Measurements from ENCODE around the gene SLC26A9. TPM values are rescaled to one million over a fixed set of nuclear protein-coding genes. Genes with fewer than 3 reads are reported as not detected.

SLC26A9 gene
- total RNA-seq, 6 experiments from 2014 or later = 0.09 TPM; not detected in 5

DNA sequence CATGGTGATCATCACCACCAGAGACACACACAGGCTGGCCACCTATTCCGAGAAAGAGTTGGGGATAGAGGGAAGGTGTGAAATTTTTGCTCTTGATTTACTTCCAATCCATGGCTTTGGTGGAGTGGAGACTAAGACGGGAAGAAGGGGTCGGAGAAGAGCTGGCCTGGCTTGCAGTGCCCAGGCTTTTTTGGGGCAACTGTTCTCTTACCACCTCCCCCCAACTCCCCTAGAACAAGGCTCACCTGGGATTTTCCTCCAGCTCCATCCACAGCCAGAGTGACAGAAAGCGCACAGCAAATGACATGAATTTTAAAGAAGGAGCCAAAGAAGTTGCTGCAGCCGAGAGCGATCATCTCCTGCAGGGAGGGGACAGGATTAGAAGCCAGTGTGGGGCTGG is 16.0 kb downstream of the SLC26A9 start:
- H3K36me3 ChIP-seq = no peaks in the 10 kb centered on the region
- no peak for TF ChIP-seq POLR2A (IDR thresholded peaks at IDR 0.05)
- TF ChIP-seq, protein P1, sequence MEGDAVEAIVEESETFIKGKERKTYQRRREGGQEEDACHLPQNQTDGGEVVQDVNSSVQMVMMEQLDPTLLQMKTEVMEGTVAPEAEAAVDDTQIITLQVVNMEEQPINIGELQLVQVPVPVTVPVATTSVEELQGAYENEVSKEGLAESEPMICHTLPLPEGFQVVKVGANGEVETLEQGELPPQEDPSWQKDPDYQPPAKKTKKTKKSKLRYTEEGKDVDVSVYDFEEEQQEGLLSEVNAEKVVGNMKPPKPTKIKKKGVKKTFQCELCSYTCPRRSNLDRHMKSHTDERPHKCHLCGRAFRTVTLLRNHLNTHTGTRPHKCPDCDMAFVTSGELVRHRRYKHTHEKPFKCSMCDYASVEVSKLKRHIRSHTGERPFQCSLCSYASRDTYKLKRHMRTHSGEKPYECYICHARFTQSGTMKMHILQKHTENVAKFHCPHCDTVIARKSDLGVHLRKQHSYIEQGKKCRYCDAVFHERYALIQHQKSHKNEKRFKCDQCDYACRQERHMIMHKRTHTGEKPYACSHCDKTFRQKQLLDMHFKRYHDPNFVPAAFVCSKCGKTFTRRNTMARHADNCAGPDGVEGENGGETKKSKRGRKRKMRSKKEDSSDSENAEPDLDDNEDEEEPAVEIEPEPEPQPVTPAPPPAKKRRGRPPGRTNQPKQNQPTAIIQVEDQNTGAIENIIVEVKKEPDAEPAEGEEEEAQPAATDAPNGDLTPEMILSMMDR (IDR thresholded peaks at IDR 0.05) = no peak
- ATAC-seq (no peak), DNase-seq (peak in 1 of 3 donors; percentile 7)
- no peaks in the 10 kb centered on the region for H3K9me3 ChIP-seq
- H3K27ac ChIP-seq = no peak overlapping the region
- H3K27me3 ChIP-seq = no peaks in the 10 kb centered on the region
- intact Hi-C loops (cut with DNase I) = loop anchor here in 1 of 2 donors (5.0 to 10.0 kb wide), 2 partner anchors 50 to 178 kb away; no protein-coding TSS in a partner anchor
- no peaks in the 10 kb centered on the region for H3K4me1 ChIP-seq
- 82% methylated on average over 4 of the region's 6 CpGs for WGBS (ENCODE audit: insufficient coverage, low coverage, low lambda C conversion rate, missing lambda C conversion rate)
- H3K4me3 ChIP-seq = no peak overlapping the region

DNA sequence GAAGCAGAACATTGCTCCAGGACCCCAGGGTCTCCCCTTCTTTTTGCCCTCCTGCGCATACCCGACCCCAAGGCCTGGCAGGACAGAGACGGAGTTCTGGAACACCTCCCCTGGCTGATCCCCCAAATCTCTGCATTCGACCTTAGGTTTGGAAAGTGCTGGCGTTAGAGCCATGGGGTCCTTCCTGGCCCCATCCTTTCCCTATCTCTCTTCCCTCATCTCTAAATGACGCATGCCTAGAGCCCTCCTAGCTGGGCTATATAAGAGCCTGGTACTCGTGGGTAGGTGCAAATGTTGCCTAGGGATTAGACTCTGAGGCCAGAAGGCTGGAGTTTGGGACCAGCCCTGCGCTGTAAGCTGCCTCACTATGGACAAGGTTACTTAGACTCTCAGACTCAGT is 16.6 kb downstream of the SLC26A9 start:
- H3K27me3 ChIP-seq = no peaks in the 10 kb centered on the region
- no peaks in the 10 kb centered on the region for H3K36me3 ChIP-seq
- peak in 1 of 3 donors; percentile 0 for DNase-seq
- ATAC-seq = no peak
- 80% methylated on average over 2 of the region's 8 CpGs for WGBS (ENCODE audit: insufficient coverage, low coverage, low lambda C conversion rate, missing lambda C conversion rate)
- no peak for TF ChIP-seq POLR2A (IDR thresholded peaks at IDR 0.05)
- TF ChIP-seq, protein P1 (IDR thresholded peaks at IDR 0.05) = no peak
- H3K27ac ChIP-seq = no peak overlapping the region
- H3K9me3 ChIP-seq = no peaks in the 10 kb centered on the region
- intact Hi-C loops (cut with DNase I) = loop anchor here in 1 of 2 donors (5.0 to 10.0 kb wide), 2 partner anchors 51 to 178 kb away; no protein-coding TSS in a partner anchor
- H3K4me1 ChIP-seq = no peaks in the 10 kb centered on the region
- H3K4me3 ChIP-seq = no peak overlapping the region

DNA sequence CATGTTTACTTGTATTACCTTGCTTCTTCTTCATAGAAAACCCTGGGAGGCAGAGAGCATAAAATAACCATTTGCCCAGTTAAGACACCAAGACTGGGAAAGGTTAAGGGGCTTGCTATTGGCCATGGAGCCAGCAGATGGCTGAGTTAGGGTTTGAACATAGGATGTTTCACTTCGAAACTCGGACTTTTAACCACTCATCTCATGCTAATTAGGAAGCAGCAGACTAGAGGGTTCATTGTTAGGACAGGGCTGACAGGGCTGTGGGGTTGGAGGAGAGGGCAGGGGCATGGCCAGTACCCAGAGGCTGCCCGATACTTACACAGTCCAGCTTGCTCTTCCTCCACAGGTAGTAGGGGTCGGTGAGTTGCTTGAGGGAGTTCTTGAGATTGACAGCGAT is 17.0 kb downstream of the SLC26A9 start:
- intact Hi-C loops (cut with DNase I) = loop anchor here in 1 of 2 donors (5.0 to 10.0 kb wide), 2 partner anchors 51 to 179 kb away; no protein-coding TSS in a partner anchor
- peak in 1 of 3 donors; percentile 0 for DNase-seq
- Histone ChIP-seq H3K4me3 (no peak overlapping the region), H3K4me1 (no peaks in the 10 kb centered on the region), H3K27ac (no peak overlapping the region), H3K36me3 (no peaks in the 10 kb centered on the region), H3K9me3 (no peaks in the 10 kb centered on the region), H3K27me3 (no peaks in the 10 kb centered on the region)
- TF ChIP-seq POLR2A (IDR thresholded peaks at IDR 0.05) = no peak
- TF ChIP-seq, protein P1 (IDR thresholded peaks at IDR 0.05) = no peak
- no peak for ATAC-seq
- 54% methylated on average over 2 of the region's 5 CpGs for WGBS (ENCODE audit: insufficient coverage, low coverage, low lambda C conversion rate, missing lambda C conversion rate)

DNA sequence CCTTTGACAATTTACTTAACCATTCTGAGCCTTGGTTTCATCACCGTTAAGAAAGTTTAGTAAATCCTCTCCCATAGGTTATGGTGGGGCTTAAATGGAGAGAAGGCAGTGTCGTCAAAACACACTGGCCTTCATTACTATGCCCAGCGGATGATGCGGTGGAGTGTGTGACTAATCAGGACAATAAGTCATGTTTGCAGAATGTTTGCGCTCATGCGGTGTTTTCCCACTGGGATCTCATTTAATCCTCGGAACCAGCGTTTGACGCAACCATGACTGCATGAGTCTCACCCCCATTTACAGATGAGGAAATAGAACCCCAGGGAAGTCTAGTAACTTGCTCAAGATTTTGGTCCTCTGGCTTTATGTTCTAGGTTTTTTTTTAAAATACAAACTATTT is 17.5 kb downstream of the SLC26A9 start:
- 69% methylated on average over 7 of the region's 9 CpGs for WGBS (ENCODE audit: insufficient coverage, low coverage, low lambda C conversion rate, missing lambda C conversion rate)
- no peak for DNase-seq
- TF ChIP-seq, protein P1 (IDR thresholded peaks at IDR 0.05) = no peak
- no peak for TF ChIP-seq POLR2A (IDR thresholded peaks at IDR 0.05)
- H3K27me3 ChIP-seq = no peaks in the 10 kb centered on the region
- no peak for ATAC-seq
- H3K27ac ChIP-seq = no peak overlapping the region
- H3K4me1 ChIP-seq = no peaks in the 10 kb centered on the region
- intact Hi-C loops (cut with DNase I) = loop anchor here in 1 of 2 donors (5.0 to 10.0 kb wide), 2 partner anchors 52 to 179 kb away; no protein-coding TSS in a partner anchor
- no peaks in the 10 kb centered on the region for H3K9me3 ChIP-seq
- no peak overlapping the region for H3K4me3 ChIP-seq
- H3K36me3 ChIP-seq = no peaks in the 10 kb centered on the region

DNA sequence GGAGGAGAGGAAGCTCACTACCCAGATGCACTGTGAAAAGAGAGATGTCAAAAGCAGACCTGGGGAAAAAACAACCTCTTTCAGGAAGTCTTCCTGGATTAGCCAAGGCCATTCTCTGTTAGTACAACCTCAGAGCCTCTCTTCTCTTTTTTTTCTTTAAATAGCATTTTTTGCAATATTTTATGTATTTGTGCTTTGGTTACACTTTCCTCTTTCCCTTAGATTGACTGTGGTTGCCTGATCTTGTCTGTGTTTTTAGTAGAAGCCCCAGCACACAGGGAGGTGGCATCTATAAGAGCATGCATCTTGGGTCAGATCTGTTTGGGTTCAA is 18.8 kb downstream of the SLC26A9 start:
- ATAC-seq (no peak), DNase-seq (no peak)
- H3K27ac ChIP-seq = no peak overlapping the region

More for the DNA sequence above, 18.8 kb downstream of the SLC26A9 start:
- no peak overlapping the region for H3K4me3 ChIP-seq
- H3K9me3 ChIP-seq = no peaks in the 10 kb centered on the region
- H3K36me3 ChIP-seq = no peaks in the 10 kb centered on the region
- H3K27me3 ChIP-seq = no peaks in the 10 kb centered on the region
- no peaks in the 10 kb centered on the region for H3K4me1 ChIP-seq
- intact Hi-C loops (cut with DNase I) = loop anchor here in 1 of 2 donors (10.0 kb wide), 1 partner anchor 180 kb away; no protein-coding TSS in a partner anchor
- TF ChIP-seq, protein P1 (IDR thresholded peaks at IDR 0.05) = no peak
- TF ChIP-seq POLR2A (IDR thresholded peaks at IDR 0.05) = no peak
